B cell (primary cell): ENCODE results near the gene LIPC. TPM values are rescaled to one million over a fixed set of nuclear protein-coding genes. Genes with fewer than 3 reads are reported as not detected.

Experiments used
- ATAC-seq: fragments of 200-7000 bp; cut with Tn5 transposase; one replicate; pipeline ENCODE4 v1.10.0; 2021; ENCODE audit warnings: low read depth, mild to moderate bottlenecking, moderate number of reproducible peaks, moderate library complexity
- CTCF ChIA-PET: fragments of 350-600 bp; sonication (Branson Sonifier 250); formaldehyde crosslinking; loops from one replicate; lab custom pipeline; 2021; ENCODE audit warnings: antibody characterized with exemption, inconsistent platforms; lab: Charles Lee
- POLR2A ChIA-PET: fragments of 350-600 bp; sonication (Branson Sonifier 250); formaldehyde crosslinking; loops from one replicate; lab custom pipeline; 2021; ENCODE audit warnings: antibody characterized with exemption; lab: Charles Lee
- DNase-seq: peaks from one replicate; pipeline ENCODE4 v3.0.0; 2013
- H2AFZ ChIP-seq: 2 replicates; pipeline ENCODE4 v1.6.1; 2012; ENCODE audit warnings: mild to moderate bottlenecking, low read depth, low read length; ENCODE audit not compliant: insufficient read depth, poor library complexity, severe bottlenecking
- H3K27ac ChIP-seq, 2 donors: 1 replicate in 1 of 2; 2 replicates in 1 of 2; pipeline ENCODE4 v1.5.1; 2012 to 2013; ENCODE audit warnings: low read length in 2 of 2, mild to moderate bottlenecking in 2 of 2, moderate library complexity in 1 of 2
- H3K27me3 ChIP-seq, 4 experiments: fragments of 200-600 bp in 1 of 4; sonication (generic) in 1 of 4; replicated peaks in 1 of 4; 1 replicate in 2 of 4; 2 replicates in 2 of 4; pipeline versions ENCODE4 v1.6.1 to v1.7.0; 2013 to 2016; ENCODE audit warnings: low read length in 3 of 4, mild to moderate bottlenecking in 2 of 4, mixed read lengths in 1 of 4, moderate library complexity in 1 of 4; ENCODE audit not compliant: insufficient read depth in 4 of 4, control insufficient read depth in 3 of 4; ENCODE audit errors: control extremely low read depth in 1 of 4
- H3K36me3 ChIP-seq, 2 experiments: replicated peaks in 1 of 2; 1 replicate in 1 of 2; 2 replicates in 1 of 2; pipeline versions ENCODE4 v1.6.1 to v1.7.1; 2013; ENCODE audit warnings: low read length in 1 of 2; ENCODE audit not compliant: insufficient read depth in 2 of 2, control insufficient read depth in 1 of 2; ENCODE audit errors: control extremely low read depth in 1 of 2, extremely low read depth in 1 of 2
- H3K4me1 ChIP-seq, 2 donors: fragments of 200-600 bp in 1 of 2; sonication (generic) in 1 of 2; 1 replicate in 1 of 2; 2 replicates in 1 of 2; pipeline versions ENCODE4 v1.5.1 to v1.6.1; 2013 to 2017; ENCODE audit warnings: low read length in 2 of 2; ENCODE audit not compliant: control insufficient read depth in 2 of 2, insufficient read depth in 2 of 2
- H3K4me2 ChIP-seq: replicated peaks from 2 replicates; pipeline ENCODE3; 2012; ENCODE audit warnings: mild to moderate bottlenecking, low read depth, low read length; ENCODE audit not compliant: poor library complexity, severe bottlenecking
- H3K4me3 ChIP-seq, 5 experiments: fragments of 200-600 bp in 1 of 5; sonication (generic) in 1 of 5; 1 replicate in 3 of 5; 2 replicates in 2 of 5; pipeline versions ENCODE4 v1.5.1 to v1.7.0; 2011 to 2016; ENCODE audit warnings: low read length in 4 of 5, mild to moderate bottlenecking in 4 of 5, low read depth in 2 of 5, control low read depth in 1 of 5, moderate library complexity in 1 of 5; ENCODE audit not compliant: insufficient read depth in 1 of 5; ENCODE audit errors: control extremely low read depth in 1 of 5, extremely low read depth in 1 of 5
- H3K79me2 ChIP-seq: fragments of 200-600 bp; sonication (generic); one replicate; pipeline ENCODE4 v1.6.0; 2016; ENCODE audit warnings: low read length; ENCODE audit not compliant: control insufficient read depth, insufficient read depth
- H3K9ac ChIP-seq: fragments of 200-600 bp; sonication (generic); 2 replicates; pipeline ENCODE4 v1.6.1; 2017; ENCODE audit warnings: mild to moderate bottlenecking, low read length, moderate library complexity
- H3K9me3 ChIP-seq, 3 donors: one replicate each; pipeline versions ENCODE4 v1.6.1 to v1.7.1; 2013; ENCODE audit warnings: low read length in 2 of 3; ENCODE audit not compliant: control insufficient read depth in 2 of 3, insufficient read depth in 1 of 3; ENCODE audit errors: control extremely low read depth in 1 of 3
- H4K20me1 ChIP-seq: 2 replicates; pipeline ENCODE4 v1.6.0; 2012; ENCODE audit warnings: mild to moderate bottlenecking, low read length; ENCODE audit not compliant: insufficient read depth, control insufficient read depth, poor library complexity, severe bottlenecking
- H3K27ac Mint-ChIP-seq: one replicate; pipeline ENCODE4 v1.8.0; 2021; ENCODE audit warnings: mixed read lengths
- H3K27me3 Mint-ChIP-seq: one replicate; pipeline ENCODE4 v1.8.0; 2021; ENCODE audit warnings: mixed read lengths
- H3K4me1 Mint-ChIP-seq: one replicate; pipeline ENCODE4 v1.8.0; 2021; ENCODE audit warnings: mixed read lengths
- H3K4me3 Mint-ChIP-seq: one replicate; pipeline ENCODE4 v1.8.0; 2021; ENCODE audit warnings: mixed read lengths
- H3K9me3 Mint-ChIP-seq: one replicate; pipeline ENCODE4 v1.8.0; 2022; ENCODE audit warnings: mixed read lengths; ENCODE audit not compliant: insufficient read depth
- EZH2 ChIP-seq: IDR thresholded peaks from 2 replicates; pipeline ENCODE4 v1.6.1; 2012; ENCODE audit warnings: borderline replicate concordance, low read depth, mild to moderate bottlenecking, moderate library complexity, low read length; ENCODE audit not compliant: insufficient read depth, poor library complexity, severe bottlenecking
- WGBS: methylation state at CpG from one replicate; pipeline ENCODE4 v1.1.5; 2013; ENCODE audit warnings: missing lambda C conversion rate; ENCODE audit not compliant: insufficient coverage; 5-methylcytosine and 5-hydroxymethylcytosine counted together
- intact Hi-C: fragments of 100-400 bp; cut with micrococcal nuclease; formaldehyde crosslinking; loops from one replicate; pipeline ENCODE4 v1.10.0; 2022
- polyA plus RNA-seq: library from polyadenylated mRNA; depleted of rRNA; stranded (reverse); fragments of >200 nt; gene quantifications from 2 replicates; pipeline ENCODE4 v1.2.3, GENCODE V29; 2012
- total RNA-seq, 2 donors: library from RNA; stranded (reverse); fragments of 120-200 nt in 1 of 2; gene quantifications; 1 replicate in 1 of 2; 2 replicates in 1 of 2; pipeline versions ENCODE4 v1.2.3 to v1.2.4, GENCODE V29; 2013 to 2022
- TF ChIP-seq, protein P1 (sequence below): fragments of 200-600 bp; IDR thresholded peaks from one replicate; pipeline ENCODE4 v1.8.0; 2022; ENCODE audit warnings: antibody characterized with exemption, mild to moderate bottlenecking

LIPC gene
- total and polyA plus RNA-seq, 2 donors (not counting 1 experiment from before 2014, with no cell fraction given): not detected

DNA sequence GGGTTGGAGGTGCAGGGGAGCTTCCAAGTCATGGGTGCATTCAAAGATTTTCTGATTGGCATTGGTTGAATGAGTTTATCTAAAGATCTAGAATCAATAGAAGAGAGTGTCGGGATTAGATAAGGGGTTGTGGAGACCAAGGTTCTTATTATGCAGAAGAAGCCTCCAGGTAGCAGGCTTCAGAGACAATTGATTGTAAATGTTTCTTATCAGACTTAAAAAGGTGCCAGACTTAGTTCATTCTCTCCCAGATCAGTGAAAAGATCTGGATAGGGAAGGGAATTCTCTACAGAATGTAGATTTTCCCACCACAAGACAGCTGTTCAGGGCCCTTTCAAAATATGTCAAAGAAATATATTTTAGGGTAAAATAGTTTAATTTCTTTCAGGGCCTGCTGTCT lies 129.5 kb downstream of the LIPC start:
- WGBS: no CpG with 5 or more reads among the region's 1 CpG
- H3K4me2 ChIP-seq: no peak overlapping the region
- CTCF ChIA-PET: no interaction called here
- POLR2A ChIA-PET: no interaction called here
- H3K79me2 ChIP-seq: no peaks in the 10 kb centered on the region
- H3K4me1 Mint-ChIP-seq: no peaks in the 10 kb centered on the region
- no peak overlapping the region for H3K27ac Mint-ChIP-seq
- H2AFZ ChIP-seq: no peak overlapping the region
- ATAC-seq (no peak), DNase-seq (no peak)
- H3K9me3 Mint-ChIP-seq: no peaks in the 10 kb centered on the region
- H3K36me3 ChIP-seq: no peaks in the 10 kb centered on the region
- no peaks in the 10 kb centered on the region for H3K9me3 ChIP-seq
- H3K4me3 ChIP-seq: no peak overlapping the region
- H3K4me3 Mint-ChIP-seq: no peak overlapping the region
- TF ChIP-seq, protein P1, sequence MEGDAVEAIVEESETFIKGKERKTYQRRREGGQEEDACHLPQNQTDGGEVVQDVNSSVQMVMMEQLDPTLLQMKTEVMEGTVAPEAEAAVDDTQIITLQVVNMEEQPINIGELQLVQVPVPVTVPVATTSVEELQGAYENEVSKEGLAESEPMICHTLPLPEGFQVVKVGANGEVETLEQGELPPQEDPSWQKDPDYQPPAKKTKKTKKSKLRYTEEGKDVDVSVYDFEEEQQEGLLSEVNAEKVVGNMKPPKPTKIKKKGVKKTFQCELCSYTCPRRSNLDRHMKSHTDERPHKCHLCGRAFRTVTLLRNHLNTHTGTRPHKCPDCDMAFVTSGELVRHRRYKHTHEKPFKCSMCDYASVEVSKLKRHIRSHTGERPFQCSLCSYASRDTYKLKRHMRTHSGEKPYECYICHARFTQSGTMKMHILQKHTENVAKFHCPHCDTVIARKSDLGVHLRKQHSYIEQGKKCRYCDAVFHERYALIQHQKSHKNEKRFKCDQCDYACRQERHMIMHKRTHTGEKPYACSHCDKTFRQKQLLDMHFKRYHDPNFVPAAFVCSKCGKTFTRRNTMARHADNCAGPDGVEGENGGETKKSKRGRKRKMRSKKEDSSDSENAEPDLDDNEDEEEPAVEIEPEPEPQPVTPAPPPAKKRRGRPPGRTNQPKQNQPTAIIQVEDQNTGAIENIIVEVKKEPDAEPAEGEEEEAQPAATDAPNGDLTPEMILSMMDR: no peak
- no peak for TF ChIP-seq EZH2
- no peaks in the 10 kb centered on the region for H3K4me1 ChIP-seq
- peaks cover 19% of the 10 kb centered on the region for H3K27me3 Mint-ChIP-seq
- H3K27me3 ChIP-seq: no peaks in the 10 kb centered on the region
- H4K20me1 ChIP-seq: no peaks in the 10 kb centered on the region
- no peak overlapping the region for H3K9ac ChIP-seq
- intact Hi-C loops: no loop called here
- no peak overlapping the region for H3K27ac ChIP-seq

GRCh38 chr15:58562135-58562534 lies 130.3 kb downstream of the LIPC start:
- Mint-ChIP-seq H3K27me3 (peaks cover 19% of the 10 kb centered on the region), H3K4me1 (no peaks in the 10 kb centered on the region), H3K27ac (no peak overlapping the region), H3K9me3 (no peaks in the 10 kb centered on the region), H3K4me3 (no peak overlapping the region)
- Histone ChIP-seq H3K27ac (no peak overlapping the region), H3K4me1 (no peaks in the 10 kb centered on the region), H3K4me3 (no peak overlapping the region), H3K9me3 (no peaks in the 10 kb centered on the region), H3K27me3 (no peaks in the 10 kb centered on the region), H4K20me1 (no peaks in the 10 kb centered on the region), H3K9ac (no peak overlapping the region), H3K4me2 (no peak overlapping the region), H3K36me3 (no peaks in the 10 kb centered on the region), H2AFZ (no peak overlapping the region), H3K79me2 (no peaks in the 10 kb centered on the region)
- 92% methylated on average over 3 of the region's 3 CpGs for WGBS
- intact Hi-C loops: no loop called here
- TF ChIP-seq, protein P1: no peak
- TF ChIP-seq EZH2: no peak
- ChIA-PET CTCF (interaction anchor here (1.2 kb wide), 1 partner anchor 15 kb away, joined by 3 read pairs; no protein-coding TSS in a partner anchor), POLR2A (no interaction called here)
- ATAC-seq (no peak), DNase-seq (no peak)
